HL-60/S4 (cell line): ENCODE measurements around the gene GRID1.
"Not testable (repeated sequence)": the region's sequence is repeated elsewhere in the genome, so short reads cannot be mapped to it uniquely, and the experiment has no call there.

Experiments used
- in situ Hi-C: fragments of 300-500 bp; cut with MboI; formaldehyde crosslinking; loops from 2 replicates; pipeline ENCODE4 v1.14.3; 2022; ENCODE audit warnings: low sequenced_read_pairs

The GRID1 gene

DNA sequence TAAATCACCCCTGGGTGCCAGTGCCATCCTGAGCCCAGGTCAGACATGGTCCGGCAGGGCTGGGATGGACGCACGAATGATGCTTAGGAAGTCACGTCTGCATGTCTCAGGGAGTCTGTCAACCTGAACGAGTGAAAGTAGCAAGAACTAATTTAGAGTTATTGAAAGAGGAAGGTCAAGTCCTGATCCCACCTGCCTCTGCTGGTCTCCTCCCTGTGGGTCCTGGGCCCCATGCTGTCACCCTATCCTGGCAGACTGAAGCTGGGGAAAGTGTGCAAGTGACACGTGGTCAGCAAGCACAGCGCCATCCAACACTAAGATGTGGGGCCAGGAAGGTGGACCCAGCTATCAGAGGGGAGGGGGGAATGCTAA lies 26.1 kb upstream of the GRID1 start:
- in situ Hi-C loops = loop anchor here (10.0 kb wide), 1 partner anchor 192 kb away; no protein-coding TSS in a partner anchor

DNA sequence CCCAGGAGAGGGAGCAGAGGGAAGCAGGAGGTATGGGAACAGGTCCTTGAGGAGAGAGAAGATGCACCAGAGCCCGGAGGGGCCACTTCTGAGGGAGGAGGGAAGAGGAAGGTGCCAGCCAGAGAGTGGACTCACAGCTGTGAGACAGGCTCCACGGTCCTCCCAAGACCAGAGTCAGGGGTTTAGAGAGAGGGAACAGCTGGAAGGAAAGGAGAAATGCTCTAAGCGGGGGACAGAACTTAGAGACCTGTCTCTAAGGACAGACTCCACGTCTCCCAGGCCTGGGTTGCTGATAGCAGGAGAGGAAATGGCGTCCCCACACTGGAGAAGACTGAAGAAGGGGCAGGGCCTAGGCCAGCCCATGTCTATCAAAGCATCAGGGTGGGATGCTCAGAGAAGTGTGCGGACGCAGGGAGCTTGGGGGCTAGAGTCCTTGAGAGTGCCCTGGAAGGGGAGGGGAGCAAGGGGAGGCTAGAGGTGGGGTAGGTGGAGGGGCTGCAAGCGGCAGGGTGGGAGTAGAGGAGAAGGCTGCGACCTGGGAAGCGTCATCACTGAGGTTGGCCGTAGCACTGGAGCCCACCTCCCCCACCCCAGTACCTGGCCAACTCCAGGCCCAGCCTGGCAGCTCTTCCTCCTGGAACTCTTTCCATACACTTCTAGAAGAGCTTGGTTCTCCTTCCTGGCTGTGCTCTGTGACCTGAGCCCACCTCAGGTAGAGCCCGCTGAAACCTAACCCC lies 25.6 kb upstream of the GRID1 start:
- in situ Hi-C loops = loop anchor here (10.0 kb wide), 1 partner anchor 193 kb away; no protein-coding TSS in a partner anchor

DNA sequence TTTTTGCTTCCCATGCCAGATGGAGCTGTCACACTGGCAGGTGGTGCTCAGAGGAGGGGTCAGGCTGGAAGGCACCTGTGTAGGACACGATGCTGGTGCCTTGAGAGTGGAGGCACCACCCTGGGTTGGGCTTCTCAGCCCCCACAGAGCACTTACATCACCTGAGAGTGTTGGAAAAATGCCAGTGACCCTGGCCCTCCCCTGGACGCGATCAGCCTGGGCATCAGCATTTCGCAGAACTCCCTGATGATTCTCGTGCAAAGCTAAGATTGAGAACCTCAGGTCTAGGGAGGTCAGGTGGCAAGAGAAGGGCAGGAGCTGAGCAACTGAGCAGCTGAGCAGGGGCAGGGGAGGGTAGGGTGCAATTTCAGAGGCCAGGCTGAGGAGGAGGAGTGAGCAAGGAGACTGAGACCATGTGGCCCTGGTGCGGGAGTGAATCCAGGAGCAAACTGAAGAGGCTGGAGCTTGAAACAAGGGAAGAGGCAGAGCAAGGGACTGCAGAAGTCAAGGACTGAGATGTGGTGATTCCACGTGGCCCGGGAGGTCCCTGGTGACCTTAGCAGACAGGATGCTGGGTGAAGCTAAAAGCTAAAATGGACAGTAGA lies 24.7 kb upstream of the GRID1 start:
- in situ Hi-C loops = loop anchor here (10.0 kb wide), 1 partner anchor 193 kb away; no protein-coding TSS in a partner anchor

- in situ Hi-C loops = loop anchor here (10.0 kb wide), 1 partner anchor 194 kb away; no protein-coding TSS in a partner anchor
Measured at GRCh38 chr10:86390337-86391120, 23.9 kb upstream of the GRID1 start.

GRCh38 chr10:86389441-86390193 lies 23.0 kb upstream of the GRID1 start:
- in situ Hi-C loops = loop anchor here (10.0 kb wide), 1 partner anchor 195 kb away; no protein-coding TSS in a partner anchor

DNA sequence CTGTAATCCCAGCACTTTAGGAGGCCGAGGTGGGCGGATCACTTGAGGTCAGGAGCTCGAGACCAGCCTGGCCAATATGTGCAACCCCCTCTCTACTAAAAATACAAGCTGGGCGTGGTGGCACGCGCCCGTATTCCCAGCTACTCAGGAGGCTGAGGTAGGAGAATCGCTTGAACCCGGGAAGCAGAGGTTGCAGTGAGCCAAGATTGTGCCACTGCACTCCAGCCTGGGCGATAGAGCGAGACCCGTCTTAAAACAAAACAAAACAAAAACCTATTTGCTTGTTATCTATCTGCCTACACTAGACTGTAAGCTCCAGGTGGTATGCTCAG lies 22.5 kb upstream of the GRID1 start:
- in situ Hi-C loops = not testable (repeated sequence)

- in situ Hi-C loops = no loop called here
Measured at GRCh38 chr10:86388119-86388704, 21.6 kb upstream of the GRID1 start.

DNA sequence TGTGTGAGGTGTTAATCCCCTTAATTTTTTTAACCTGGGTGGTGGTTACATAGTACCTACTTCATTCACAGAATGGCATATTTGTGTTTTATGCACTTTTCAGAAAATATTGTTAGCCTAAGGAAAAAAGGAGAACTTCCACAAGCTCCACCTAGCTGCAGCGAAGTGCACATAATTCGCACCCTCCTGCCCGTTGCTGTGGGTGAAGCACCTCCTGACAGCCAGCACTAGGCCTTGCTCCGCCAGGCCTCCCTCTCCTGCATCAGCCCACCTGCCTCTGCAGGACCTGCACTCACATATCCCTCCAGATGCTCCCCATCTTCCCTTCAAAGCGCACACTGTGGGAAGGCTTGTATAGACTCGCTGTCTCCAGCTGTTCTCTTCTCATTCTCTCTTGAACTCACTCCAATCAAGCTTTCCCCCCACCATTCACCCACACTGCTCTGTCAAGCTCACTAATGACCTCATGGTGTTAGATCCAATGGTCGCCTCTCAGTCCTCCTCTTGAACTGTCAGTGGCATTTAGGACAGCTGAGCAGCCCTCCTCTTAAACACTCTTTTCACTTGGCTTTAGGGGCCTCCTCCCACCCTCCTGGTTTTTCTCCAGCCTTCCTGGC lies 20.7 kb upstream of the GRID1 start:
- in situ Hi-C loops = no loop called here

DNA sequence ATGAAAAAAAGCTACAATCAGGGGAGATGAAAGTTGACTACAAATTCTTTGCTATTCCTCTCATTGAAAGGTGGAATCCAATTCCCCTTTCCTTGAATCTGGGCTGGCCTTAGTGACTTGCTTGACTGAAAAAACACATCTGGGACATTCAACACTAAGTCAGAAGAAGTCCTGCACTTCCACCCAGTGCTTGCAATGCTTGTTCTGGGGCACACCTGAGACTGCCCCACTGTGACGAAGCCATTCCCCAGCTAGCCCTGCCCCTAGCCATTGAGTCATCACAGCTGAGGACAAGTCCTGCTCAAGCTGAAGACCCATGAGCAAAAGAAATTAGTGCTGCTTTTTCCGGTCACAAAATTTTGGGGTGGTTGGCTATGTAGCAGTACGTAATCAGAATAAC lies 19.2 kb upstream of the GRID1 start:
- in situ Hi-C loops = no loop called here

GRCh38 chr10:86377797-86378146 lies 11.2 kb upstream of the GRID1 start:
- in situ Hi-C loops = no loop called here

DNA sequence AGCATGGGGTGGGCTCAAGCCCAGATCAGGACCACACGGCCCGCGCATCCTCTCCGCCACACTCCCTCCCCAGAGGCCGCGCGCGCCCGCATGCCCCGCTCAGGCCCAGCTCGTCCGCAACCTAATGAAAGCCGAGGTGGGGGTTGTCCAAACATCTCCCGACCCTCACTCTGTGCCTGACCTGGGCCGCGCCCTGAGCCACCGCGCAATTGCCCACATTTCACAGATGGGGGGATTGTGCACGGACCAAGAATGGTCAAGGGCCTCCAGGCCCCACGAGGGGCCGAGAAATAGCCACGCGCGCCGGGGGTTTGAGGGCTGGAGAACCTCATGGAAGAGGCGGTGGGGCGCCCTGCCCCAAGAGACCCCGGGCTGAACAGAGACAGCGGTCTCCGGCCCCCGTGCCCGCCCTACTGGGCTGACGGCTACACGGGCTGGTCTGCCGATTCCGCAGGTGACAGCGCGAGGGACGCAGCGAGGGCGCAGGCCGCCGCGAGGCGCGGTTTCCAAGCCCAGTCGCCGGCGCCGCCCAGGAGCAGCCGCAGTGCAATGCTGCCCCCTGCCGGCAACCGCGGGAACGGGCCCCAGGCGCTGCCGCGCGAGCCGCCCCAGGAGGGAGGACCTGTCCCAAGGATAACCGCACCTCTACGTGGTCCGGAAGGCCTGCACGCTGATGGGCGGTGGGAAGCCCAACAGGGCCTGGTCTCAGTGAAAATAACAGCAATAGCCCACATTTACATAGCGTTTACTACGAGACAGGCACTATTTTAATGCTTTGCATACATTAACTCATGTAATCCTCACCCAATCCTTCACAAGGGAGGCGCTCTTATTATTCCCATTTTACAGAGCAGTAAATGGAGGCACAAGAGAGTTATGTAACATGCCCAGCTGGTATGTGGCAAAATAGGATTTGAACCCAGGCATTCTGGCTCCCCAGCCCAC lies 10.5 kb upstream of the GRID1 start:
- in situ Hi-C loops = no loop called here

- in situ Hi-C loops = no loop called here
Measured at GRCh38 chr10:86376403-86376802, 9.8 kb upstream of the GRID1 start.

DNA sequence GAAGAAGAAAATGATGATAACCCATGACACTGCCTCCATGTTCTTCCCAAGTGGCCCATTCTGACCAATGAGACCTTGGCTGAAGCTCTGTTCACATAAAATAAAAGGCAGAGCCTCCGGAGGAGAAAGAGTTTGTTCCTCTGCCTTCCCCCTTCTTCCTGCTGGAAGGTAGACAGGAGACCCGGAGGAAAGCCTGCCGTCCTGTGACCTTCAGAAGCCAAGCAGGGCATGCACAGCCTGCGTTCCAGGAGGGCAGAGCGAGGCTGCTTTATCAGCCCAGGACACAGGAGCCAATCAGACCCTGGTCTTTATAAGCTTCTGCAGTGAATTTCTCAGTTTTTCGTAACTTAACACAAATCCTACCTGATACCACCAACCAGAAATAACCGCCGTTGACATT lies 8.6 kb upstream of the GRID1 start:
- in situ Hi-C loops = no loop called here

DNA sequence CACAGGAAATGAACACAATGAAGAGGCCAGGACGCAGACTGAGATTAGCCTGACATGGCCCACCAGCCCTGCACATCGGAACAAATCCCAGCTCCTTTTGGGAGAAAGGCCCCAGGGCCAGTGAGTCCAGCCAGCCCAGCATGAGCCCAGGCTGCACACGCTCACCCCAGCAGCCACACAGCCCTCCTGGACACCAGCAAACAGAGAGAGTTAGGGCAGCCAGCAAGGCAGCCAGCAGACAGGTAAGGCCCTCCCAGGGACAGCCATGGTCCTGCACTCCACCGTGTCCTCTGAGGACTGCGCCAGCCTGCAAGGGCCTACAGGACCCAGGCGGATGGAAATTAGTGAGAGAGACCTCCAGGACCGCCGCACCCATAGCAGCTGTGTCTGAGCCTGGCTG lies 8.1 kb upstream of the GRID1 start:
- in situ Hi-C loops = no loop called here

DNA sequence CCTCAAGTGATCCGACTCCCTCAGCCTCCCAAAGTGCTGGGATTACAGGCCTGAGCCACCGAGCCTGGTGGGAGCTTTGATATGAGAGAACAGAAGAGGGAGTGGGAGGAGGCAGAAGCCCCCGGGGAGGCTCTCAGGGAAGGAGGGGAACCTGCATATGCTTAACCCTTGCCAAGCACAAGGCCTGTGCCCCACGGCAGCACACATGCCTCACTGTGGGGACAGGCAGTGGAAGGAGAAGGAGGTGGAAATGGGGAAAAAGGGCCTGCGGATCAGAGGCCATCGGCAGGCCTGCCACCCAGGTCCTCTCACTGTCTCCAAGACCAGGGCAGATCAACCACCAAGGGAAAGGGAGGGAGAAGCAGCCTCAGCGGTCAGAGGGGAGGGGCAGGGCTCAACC lies 7.2 kb upstream of the GRID1 start:
- in situ Hi-C loops = no loop called here

DNA sequence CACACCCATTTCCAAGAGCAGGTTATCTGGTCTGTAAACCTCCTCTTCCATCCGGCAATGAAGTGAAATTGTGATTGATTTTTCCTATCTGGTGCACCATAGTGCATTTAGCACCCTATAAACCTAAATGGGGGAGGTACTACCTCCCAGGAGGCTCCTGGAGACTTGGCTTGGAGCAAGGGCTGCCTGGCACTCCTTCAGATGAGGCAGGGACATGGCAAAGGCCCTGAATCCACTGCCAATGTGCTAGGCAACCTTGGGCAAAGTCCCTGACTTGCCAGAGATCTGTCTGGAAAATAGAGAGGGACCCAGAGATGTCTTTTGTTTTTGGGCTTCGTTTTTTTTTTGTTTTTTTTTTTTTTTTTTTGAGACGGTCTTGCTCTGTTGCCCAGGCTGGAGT lies 6.7 kb upstream of the GRID1 start:
- in situ Hi-C loops = no loop called here

DNA sequence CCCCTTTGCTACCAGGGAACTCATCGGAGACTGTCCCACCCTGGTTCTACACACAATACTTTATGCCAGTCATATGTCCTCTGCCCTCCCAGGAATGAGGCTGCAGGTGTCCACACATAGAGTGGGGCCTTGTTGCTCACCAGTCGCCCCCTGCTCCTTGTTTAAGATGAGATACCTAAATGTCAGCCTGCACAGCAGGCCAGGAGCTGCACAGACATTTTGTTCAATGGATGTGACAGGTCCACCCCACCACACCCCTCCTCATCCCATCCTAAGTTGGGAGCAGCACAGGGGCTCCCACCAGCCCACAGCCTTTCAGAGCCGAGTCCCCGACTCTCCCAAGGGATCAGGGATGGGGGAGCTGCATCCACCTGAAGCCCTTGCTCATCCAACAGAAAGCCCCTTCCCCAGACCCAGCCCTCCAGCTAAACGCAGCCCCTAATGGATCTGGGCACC lies 6.2 kb upstream of the GRID1 start:
- in situ Hi-C loops = no loop called here

- in situ Hi-C loops = no loop called here
Measured at GRCh38 chr10:86372119-86372783, 5.7 kb upstream of the GRID1 start.

DNA sequence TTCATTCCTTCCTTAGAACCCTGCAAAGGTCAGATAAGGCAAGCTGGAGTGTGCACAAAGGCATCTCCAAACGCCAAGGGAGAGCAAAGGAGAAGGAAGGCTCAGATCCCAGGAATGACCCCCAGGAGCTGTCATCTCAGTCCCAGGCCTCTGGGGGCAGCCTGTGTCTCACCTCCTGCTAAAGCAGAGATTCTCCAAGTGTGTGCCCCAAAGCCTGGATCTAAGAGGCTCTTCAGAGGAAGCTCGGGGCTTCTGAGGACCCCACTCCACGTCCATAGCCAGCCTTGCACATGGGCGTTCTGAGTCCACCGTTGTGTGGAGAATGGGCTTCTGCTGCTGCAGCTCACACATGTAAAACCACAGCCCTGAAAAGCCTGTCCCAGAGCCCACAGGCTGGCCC lies 5.1 kb upstream of the GRID1 start:
- in situ Hi-C loops = no loop called here
